ENCODE measurements around the gene LDHD.
"Not testable (repeated sequence)": the region's sequence is repeated elsewhere in the genome, so short reads cannot be mapped to it uniquely, and the experiment has no call there.

LDHD gene

DNA sequence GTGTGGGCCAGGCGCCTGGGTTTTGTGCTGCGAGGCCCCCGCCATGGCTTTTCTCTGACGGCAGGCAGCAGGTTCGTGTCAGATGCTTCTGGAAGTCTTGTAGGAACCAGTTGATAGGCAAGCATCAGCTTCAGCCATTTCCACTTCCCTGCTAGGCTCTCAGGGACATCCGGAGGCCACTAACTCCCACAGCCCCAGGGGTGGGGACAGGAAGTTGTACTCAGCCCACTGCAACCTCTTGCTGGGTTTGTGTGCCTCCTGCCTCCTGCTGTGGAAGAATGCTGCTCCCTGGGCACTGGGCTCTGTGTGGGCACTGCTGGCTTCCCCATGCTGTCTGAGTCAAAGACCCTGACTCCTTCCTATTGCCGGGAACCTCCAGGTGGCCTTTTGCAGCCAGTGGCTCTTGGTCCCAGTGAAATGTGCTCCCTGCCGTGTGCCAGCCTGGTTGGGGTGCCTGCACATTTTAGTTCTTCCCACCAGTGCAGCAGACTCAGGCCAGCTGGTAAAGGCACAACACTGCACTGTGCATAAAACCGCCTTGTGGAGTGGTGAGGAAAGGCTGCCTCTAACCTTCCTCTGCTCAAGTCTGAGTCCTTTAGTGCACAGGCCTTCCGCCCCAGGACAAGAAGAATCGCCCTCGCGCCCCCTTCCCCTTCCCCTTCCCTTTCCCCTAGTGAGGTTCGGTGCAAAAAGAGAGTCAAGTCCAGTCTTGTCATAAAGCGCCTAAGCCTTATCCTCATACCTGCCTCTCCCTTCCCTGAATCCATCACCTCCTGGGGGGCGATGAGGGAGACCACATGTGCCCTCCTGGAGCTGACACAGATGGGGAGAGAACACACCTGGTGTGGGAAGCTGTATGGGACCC lies 16.6 kb downstream of the LDHD start:
- DNase-seq (ENCODE audit: low read depth, low spot score), result no peak

DNA sequence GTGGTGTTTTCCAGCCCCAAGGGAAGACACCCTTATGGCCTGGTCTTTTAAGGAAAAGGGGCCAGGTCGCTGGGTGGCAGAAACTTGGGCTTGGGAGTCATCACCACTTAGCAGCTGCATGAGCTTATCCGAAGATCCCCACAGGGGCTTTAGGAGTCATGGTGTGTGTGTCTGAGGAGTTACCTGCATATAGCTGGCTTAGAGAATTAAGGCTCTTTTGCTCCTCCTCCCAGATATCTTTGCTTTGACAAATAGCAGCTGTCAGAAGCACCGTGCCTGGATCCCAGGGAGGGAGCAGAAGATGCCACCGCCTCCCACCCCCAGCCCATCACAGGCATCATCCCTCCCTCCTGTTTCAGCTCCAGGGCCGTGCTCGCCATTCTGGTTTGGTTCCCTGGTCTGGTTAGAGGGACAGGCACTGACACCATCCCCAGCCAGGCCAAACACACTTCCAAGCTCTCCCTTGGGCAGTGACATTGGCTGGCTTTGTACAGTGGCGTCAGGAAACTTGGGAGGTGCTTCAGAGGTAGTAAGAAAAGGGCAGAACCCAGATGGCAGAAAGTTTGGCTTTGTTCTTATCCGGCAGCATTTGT lies 17.4 kb downstream of the LDHD start:
- no peak for DNase-seq (ENCODE audit: low read depth, low spot score)

DNA sequence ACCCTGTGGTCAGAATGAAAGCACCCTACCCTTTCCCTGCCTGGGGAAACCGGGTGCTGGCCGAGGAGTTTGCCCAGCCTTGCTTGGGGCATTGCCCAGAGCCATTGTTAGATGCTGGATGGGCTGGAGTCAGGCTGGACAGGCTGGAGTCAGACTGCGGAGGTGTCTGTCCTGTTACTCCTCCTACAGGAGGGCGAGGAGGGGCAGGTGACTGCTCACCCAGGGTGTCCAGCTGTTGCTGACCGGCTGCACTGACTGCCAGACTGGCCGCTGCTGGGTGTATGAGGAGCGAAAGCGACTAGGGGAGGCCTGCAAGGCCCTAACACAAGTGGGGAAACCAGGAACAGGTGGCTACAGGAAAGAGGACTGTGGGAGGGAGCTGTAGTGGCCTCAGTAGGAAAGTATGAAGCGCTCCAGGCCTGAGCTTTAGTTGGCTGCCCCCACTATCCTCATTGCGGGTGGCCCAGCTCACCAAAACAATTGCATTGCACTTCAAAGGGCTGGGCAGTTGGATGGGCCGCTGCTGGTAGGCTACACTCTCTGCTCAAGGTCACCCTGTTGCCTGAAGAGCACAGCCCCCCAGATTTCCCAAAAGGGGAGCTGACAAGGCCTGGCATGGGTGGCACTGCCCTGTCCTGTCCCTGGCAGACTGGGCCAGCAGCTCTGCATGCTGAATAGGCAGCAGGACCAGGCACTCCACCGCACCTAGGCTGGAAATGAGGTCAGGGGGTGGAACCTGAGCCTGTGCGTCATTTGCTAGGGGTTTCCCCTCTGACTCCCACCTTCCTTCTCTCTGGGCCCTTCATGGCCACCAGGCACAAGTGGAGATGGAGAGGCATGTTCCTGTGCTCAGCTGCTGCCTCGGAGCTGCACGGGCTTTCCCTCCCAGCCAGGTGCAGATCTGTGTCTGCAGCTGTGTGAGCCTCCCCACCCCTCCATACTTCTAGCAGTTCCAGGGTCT lies 18.4 kb downstream of the LDHD start:
- DNase-seq (ENCODE audit: low read depth, low spot score), result no peak

DNA sequence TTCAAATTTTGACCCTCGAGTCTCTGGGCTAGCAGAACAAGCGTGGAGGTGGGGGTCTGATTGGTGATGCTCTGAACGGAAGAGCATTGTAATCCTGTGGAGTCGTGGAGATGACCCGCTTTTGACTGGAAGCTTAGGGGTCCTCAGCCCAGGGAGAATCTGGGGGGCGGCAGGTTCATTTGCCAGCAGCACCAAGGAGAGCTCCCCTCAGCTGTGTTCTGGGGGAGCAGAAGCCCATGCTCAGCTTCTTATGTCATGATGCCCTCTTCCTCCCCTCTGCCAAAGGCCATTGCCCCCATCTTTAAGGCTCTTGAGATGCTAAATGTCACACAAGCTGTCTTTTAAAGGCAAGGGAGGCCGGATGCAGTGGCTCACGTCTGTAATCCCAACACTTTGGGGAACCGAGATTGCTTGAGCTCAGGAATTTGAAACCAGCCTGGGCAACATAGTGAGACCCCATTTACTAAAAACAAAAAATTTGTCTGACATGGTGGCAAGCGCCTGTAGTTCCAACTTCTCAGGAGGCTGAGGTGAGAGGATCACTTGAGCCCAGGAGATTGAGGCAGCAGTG lies 19.3 kb downstream of the LDHD start:
- no peak for DNase-seq (ENCODE audit: low read depth, low spot score)

DNA sequence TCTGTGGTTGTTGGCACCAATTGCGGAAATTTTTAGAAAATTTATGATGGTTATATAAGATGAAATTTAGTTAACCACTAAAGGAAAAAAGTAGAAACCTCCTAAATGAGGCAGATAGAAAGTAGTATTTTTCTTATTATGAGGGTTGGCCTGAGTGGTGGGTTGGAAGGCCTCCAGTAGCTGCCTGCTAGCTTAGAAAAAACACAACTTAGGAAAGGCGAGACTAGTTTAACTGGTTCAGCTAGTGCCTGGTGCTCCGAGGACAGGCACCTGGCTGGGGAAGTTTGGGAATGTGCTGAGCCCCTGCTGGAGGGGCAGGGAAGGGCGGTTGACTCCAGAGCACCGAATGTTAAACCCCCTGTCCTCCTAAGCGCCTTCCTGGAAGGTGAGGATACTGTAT lies 19.9 kb downstream of the LDHD start:
- peak; percentile 60 for DNase-seq (ENCODE audit: low read depth, low spot score)

DNA sequence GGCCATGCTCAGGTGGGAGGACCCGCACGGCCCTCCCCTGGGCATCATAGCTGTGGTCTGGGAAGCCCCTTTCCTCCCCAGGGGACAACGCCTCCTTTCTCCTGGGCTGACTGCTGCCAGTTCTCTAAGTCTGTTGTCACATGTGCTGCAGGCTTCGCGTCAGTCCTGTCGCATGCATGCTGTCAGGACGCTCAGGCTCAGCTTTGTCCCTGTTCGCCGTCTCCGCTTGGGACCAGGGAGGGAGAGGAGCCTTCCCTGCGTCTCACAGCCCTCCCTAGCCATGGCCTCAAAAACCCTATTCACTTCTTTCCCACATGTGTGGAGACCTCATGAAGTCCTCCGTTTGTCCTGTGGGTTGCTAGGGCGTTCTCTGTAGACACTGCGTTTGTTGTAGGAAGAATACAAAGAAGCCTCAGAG lies 21.4 kb downstream of the LDHD start:
- no peak for DNase-seq (ENCODE audit: low read depth, low spot score)

DNA sequence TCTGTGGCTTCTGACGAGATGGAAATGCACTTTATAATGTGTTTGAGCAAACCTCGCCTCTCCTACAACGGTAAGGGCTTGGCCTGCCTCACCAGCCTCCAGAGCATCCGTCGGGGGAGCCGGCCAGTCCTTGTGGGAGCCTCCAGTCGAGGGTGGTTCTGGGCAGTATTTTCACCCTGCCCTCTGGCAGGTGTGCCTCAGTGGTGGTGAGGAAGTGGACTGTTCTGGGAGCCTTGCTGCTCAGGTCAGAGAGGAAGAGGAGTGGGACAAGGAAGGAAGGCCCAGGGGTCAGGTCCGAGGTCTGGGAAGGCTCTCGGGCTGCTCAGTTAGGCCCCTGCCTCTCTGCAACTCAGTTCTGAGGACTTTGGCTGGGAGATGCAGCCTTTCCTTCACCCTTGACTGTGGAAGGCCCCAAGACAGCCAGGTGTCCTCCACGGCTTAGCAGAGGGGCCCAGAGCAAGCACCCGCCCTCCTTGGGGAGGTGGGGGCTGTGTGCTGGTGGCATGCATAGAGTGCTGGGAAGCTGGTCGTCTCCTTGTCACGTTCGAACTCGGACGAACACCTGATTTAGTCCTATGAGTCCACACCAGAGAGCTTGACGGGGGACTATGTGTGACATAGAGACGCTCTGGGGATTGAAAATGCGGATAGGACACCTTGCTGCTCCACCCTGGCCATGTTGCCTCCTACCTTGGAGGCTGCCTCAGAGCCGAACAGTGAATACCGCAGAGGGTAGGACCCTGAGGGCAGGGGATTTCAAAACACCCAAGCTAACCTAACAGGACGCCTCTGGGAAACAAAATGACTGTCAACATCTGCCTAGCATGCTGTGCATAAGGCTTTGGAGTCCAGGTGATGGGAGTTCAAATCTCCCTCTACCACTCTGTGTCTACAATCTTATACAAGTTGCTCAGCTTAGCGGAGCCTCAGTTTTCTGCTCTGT lies 22.7 kb downstream of the LDHD start:
- no peak for DNase-seq (ENCODE audit: low read depth, low spot score)

DNA sequence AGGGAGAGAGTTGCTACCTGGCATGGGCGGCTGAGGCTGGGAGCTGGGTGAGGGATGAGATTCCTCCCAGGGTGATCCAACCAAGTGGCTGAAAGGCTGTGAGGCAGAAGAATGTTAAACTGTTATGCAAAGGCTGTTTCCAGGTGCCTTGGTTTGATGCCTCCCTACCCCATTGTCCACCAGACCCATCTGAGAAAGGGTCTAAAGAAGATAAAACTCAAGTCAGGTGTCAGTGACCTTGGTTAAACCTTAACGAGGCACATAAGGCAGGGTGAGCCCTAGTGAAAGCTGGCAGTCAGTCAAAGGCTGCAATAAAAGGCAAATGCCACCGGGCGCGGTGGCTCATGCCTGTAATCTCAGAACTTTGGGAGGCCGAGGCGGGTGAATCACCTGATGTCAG lies 23.8 kb downstream of the LDHD start:
- DNase-seq (ENCODE audit: low read depth, low spot score), result no peak

DNA sequence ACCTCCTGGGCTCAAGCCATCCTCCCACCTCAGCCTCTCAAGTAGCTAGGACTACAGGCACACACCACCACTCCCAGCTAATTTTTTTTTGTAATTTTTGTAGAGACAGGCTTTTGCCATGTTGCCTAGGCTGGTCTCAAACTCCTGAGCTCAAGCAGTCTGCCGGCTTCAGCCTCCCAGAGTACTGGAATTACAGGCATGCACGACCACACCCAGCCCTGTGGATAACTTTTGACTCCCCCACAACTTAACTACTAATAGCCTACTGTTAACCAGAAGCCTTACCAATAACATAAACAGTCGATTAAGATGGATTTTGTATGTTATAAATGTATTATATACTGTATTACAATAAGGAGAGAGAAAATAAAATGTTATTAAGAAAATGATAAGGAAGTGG lies 25.0 kb downstream of the LDHD start:
- not testable (repeated sequence) for DNase-seq (ENCODE audit: low read depth, low spot score)

DNA sequence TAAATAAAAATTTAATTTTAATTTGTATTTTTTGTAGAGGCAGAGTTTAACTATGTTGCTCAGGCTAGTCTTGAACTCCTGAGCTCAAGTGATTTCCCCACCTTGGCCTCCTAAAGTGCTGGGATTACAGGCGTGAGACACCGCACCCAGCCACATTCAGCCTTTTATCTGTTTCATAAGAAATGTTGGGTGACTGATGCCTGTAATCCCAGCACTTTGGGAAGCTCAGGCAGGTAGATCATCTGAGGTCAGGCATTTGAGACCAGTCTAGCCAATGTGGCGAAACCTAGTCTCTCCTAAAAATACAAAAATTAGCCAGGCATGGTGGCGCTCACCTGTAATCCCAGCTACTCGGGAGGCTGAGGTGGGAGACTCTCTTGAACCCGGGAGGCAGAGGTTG lies 25.7 kb downstream of the LDHD start:
- not testable (repeated sequence) for DNase-seq (ENCODE audit: low read depth, low spot score)

DNA sequence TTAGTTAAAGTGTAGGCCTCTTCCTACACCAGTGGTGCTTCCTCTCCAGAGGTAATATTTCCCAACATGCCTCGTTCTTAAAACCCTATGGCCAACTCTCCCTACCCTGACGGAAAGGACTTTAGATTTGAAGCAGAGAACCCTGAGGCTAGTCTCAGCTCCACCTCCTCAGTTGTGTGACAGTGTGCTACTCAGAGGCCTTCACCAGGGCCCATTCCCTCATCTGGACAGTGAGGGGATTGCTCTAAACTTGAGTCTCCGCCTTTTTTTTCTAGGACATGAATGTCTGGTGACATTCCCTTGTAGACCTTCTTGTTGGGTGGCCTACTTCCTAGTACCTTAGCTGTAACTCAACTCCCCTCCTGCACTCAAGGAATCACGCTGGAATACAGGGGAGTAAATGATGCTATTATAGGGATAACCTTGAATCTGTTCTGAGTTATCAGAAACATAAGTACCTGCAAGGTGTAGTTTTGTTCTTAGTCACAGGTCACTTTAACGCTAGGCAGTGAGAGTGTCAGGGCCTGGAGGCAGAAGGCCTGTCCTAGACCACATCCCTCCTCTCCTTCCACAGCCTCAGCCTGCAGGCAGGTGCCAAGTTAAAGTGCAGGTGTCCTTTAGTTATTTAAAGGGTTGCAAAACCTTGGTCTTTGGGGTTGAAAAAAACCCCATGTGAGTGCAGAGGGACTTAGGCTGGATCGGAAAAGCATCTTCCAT lies 26.9 kb downstream of the LDHD start:
- no peak for DNase-seq (ENCODE audit: low read depth, low spot score)

DNA sequence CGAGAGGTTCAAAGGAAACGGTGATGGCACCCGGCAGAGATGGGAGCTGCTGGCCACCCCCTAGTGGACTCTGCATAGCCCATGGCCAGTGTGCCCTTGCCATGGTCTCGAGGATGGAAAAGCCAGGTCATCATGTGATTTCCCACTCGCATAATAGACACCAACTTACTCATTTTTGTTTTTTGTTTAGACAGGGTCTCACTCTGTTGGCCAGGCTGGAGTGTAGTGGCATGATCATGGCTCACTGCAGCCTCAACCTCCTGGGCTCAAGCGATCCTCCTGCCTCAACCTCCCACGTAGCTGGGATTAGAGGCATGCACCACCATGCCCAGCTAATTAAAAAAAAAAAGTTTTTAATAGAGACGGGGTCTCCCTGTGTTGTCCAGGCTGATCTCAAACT lies 27.6 kb downstream of the LDHD start:
- DNase-seq (ENCODE audit: low read depth, low spot score), result no peak

DNA sequence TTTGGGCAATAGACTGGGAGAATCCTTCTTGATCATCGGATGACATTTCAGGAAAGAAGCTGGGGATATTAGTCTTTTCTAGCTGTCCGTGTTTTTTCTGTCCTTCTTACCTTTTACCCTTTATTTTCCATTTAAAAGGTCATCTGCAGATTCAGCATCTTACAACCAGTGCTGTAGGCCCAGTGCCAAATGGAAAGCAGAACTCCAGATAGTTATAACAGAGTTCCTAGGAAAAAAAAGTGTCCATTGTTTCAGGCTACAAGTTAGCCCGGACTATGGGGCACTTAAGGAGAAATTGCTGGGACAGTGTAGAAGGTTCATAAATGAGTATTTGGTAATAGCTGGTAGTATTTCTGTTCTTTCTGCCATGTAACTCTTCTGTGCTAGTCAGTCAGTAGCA lies 28.4 kb downstream of the LDHD start:
- DNase-seq (ENCODE audit: low read depth, low spot score), result no peak

DNA sequence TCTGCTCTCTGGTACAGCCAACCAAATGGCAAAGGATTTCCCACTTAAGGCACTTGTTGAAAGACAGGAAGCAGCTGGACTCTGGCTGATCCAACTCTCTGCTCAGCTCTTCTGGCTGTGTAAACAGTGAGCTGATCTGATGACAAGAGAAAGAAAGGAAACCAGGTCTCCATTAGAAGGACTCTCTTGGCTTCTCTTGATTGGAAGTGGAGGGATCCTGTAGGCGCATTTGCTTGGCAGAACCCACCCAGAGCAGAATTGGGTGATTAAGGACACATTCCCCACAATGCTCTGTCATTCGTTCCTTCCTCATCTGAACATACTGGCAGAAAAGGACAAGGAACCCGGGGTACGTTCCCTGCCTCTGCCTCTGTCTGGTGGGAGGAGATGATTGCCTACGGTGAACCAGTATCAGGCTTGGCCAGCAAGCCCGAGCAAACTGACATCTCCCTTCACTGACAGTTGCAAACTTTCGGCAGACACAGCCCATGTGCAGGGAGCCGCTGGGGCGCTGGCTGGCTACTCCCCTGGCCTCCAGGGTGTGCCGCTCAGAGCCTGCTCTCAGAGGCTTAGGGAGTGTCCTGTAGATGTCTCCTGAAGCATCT lies 29.1 kb downstream of the LDHD start:
- no peak for DNase-seq (ENCODE audit: low read depth, low spot score)

DNA sequence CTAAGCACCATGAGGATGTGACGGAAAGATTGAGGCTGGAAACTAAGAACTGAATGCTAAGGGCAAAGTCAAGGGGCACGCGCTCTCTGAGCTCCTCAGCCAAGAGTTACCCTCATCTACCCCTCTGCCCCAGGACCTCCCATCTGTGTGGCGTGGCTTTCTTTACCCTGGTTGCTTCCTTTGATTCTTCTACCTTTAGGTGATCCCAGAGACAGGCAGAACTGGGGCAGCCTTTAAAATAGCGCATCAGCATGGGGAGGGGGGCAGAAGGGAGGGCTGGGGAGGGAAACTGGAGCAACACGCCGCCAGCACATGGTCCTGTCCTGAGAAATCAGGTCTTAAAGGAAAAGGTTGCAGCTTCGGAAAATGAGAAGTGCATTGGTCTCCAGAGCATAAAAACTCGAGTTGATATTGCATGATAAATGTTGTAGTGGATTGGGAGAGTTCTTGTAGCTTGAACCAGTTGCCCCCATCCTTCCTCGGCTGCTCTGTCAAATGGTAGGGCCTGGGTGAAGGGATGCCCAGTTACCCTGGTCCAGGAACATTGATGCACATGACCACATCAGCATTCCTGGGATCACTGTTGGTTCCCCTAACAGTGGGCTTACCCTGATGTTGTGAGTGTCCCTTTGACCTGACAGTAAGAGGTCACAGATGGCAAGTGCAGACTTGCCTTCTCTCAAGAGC lies 29.7 kb downstream of the LDHD start:
- DNase-seq (ENCODE audit: low read depth, low spot score), result no peak

DNA sequence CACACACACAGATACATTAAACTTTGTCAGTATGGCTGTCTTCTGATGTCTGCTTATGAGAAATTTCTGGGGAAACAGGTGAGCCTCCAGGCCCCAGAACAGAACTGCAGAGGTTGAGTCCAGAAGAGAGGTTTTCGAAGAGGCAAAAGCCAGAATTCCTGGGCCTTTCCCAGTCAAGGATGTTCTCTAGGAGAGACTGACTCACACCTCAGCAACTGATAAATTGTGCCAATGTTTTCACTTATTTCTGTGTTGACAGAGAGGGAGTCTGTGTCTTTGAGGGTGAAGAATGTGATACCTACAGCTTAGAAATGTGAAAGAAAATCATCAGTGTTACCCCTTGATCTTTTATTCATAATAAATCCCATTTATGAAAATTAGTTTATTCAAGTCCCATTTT lies 30.3 kb downstream of the LDHD start:
- peak; percentile 32 for DNase-seq (ENCODE audit: low read depth, low spot score)

DNA sequence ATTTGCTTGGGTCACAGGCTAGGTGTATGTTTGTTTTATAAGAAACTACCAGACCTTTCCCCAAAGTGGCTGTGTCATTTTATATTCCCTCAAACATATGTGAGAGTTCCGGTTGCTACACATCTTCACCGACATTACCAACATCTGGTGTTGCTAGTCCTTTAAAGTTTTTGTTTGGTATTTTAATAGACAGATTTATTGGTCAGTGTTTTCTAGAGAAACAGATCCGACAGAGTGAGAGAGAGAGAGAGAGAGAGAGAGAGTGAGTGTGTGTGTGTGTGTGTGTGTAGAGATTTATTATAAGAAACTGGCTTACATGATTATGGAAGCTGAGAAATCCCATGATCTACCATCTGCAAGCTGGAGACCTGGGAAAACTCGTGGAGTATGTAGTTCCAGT lies 31.0 kb downstream of the LDHD start:
- no peak for DNase-seq (ENCODE audit: low read depth, low spot score)

DNA sequence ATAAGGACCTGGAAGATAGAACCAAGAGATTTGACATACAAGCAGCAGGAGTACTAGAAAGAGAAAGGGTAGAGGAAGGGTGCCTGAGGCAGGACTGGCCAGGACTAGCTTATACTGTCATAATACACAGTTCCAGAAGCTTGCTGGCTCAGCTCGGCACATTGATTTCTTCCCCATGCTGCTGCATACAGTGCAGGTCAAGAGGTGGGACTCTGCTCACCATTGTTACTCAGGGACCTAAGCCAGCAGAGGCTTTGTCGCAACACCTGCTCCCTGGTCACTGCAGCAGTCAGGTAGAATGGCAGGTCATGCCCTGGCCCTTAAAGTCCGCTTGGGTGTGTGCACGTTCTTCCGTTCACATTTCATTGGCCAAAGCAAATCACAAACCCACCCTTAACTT lies 32.8 kb downstream of the LDHD start:
- DNase-seq (ENCODE audit: low read depth, low spot score), result no peak
